HEK293 (cell line): Measurements from ENCODE around the gene NRP2.

ENCODE experiments used
- CTCF ChIA-PET: fragments of 350-600 bp; formaldehyde crosslinking; extraction: SDS; loops from one replicate; lab custom pipeline; 2021; ENCODE audit warnings: antibody characterized with exemption; lab: Yijun Ruan, JAX
- POLR2A ChIA-PET: fragments of 300-600 bp; formaldehyde crosslinking; extraction: SDS; loops from one replicate; lab custom pipeline; 2020; ENCODE audit warnings: antibody characterized with exemption, inconsistent platforms; lab: Yijun Ruan, JAX
- H3K27ac ChIP-seq: fragments of 200-500 bp; sonication (Bioruptor generic); 2 replicates; pipeline ENCODE4 v1.5.1; 2014; ENCODE audit warnings: low read depth, low read length, control low read depth, inconsistent platforms; ENCODE audit errors: extremely low read depth
- H3K36me3 ChIP-seq, 2 experiments: fragments of 200-500 bp in 1 of 2; sonication (Bioruptor generic) in 1 of 2; 1 replicate in 1 of 2; 2 replicates in 1 of 2; pipeline ENCODE4 v1.5.1; 2014 to 2017; ENCODE audit warnings: inconsistent platforms in 2 of 2, low read length in 2 of 2; ENCODE audit not compliant: control insufficient read depth in 2 of 2, insufficient read depth in 1 of 2
- H3K4me1 ChIP-seq: fragments of 200-500 bp; sonication (Bioruptor generic); 2 replicates; pipeline ENCODE4 v1.5.1; 2014; ENCODE audit warnings: mild to moderate bottlenecking, low read length, inconsistent platforms; ENCODE audit not compliant: control insufficient read depth, insufficient read depth
- H3K4me3 ChIP-seq: 2 replicates; pipeline ENCODE4 v1.5.1; 2011; ENCODE audit warnings: low read depth, mild to moderate bottlenecking, control low read depth, low read length, moderate library complexity
- H3K9me3 ChIP-seq: fragments of 200-500 bp; sonication (Bioruptor generic); 2 replicates; pipeline ENCODE4 v1.5.1; 2014; ENCODE audit warnings: low read depth, low read length, inconsistent platforms; ENCODE audit not compliant: control insufficient read depth, insufficient read depth
- HOXA7 ChIP-seq: sonication (generic); formaldehyde crosslinking; IDR thresholded peaks from 2 replicates; pipeline ENCODE4 v1.8.1; 2022; ENCODE audit warnings: missing genetic modification reagents, borderline replicate concordance
- MEIS1 ChIP-seq: sonication (generic); formaldehyde crosslinking; IDR thresholded peaks from 2 replicates; pipeline ENCODE4 v1.8.1; 2022; ENCODE audit warnings: missing genetic modification reagents, mild to moderate bottlenecking, borderline replicate concordance
- ZNF133 ChIP-seq: fragments of 450-650 bp; formaldehyde crosslinking; IDR thresholded peaks from 2 replicates; pipeline ENCODE4 v1.5.1; 2016; ENCODE audit warnings: missing biosample characterization, missing genetic modification characterization
- ZNF248 ChIP-seq: fragments of 450-650 bp; formaldehyde crosslinking; IDR thresholded peaks from 2 replicates; pipeline ENCODE4 v1.5.1; 2017; ENCODE audit warnings: missing biosample characterization, missing genetic modification characterization
- ZNF335 ChIP-seq: fragments of 450-650 bp; formaldehyde crosslinking; conservative IDR thresholded peaks from 2 replicates; pipeline ENCODE4 v1.5.1; 2016; ENCODE audit warnings: missing biosample characterization, missing genetic modification characterization
- ZNF473 ChIP-seq: fragments of 450-650 bp; formaldehyde crosslinking; IDR thresholded peaks from 2 replicates; pipeline ENCODE4 v1.5.1; 2017; ENCODE audit warnings: missing biosample characterization, missing genetic modification characterization
- ZNF510 ChIP-seq: fragments of 450-650 bp; formaldehyde crosslinking; IDR thresholded peaks from 2 replicates; pipeline ENCODE4 v1.5.1; 2018; ENCODE audit warnings: mild to moderate bottlenecking, missing genetic modification characterization, missing biosample characterization; ENCODE audit not compliant: insufficient replicate concordance
- ZNF555 ChIP-seq: fragments of 450-650 bp; formaldehyde crosslinking; conservative IDR thresholded peaks from 2 replicates; pipeline ENCODE4 v1.5.1; 2017; ENCODE audit warnings: missing biosample characterization, mild to moderate bottlenecking, missing genetic modification characterization, inconsistent platforms
- ZNF610 ChIP-seq: fragments of 450-650 bp; formaldehyde crosslinking; IDR thresholded peaks from 2 replicates; pipeline ENCODE4 v1.5.1; 2016; ENCODE audit warnings: missing biosample characterization, missing genetic modification characterization, borderline replicate concordance
- ZNF76 ChIP-seq: fragments of 450-650 bp; formaldehyde crosslinking; IDR thresholded peaks from 2 replicates; pipeline ENCODE4; 2016; ENCODE audit warnings: low read depth, missing biosample characterization, missing genetic modification characterization, borderline replicate concordance
- TF ChIP-seq, protein P1 (sequence below): fragments of 450-650 bp; formaldehyde crosslinking; conservative IDR thresholded peaks from 2 replicates; pipeline ENCODE4 v1.5.1; 2016; ENCODE audit warnings: low read depth, missing biosample characterization, missing genetic modification characterization
- TF ChIP-seq, protein P2 (sequence below): fragments of 450-650 bp; formaldehyde crosslinking; IDR thresholded peaks from 2 replicates; pipeline ENCODE4 v1.5.1; 2016; ENCODE audit warnings: missing biosample characterization, missing genetic modification characterization
- TF ChIP-seq, protein P3 (sequence below): fragments of 450-650 bp; formaldehyde crosslinking; IDR thresholded peaks from 2 replicates; pipeline ENCODE4 v1.5.1; 2016; ENCODE audit warnings: missing biosample characterization, missing genetic modification characterization

NRP2 gene

DNA sequence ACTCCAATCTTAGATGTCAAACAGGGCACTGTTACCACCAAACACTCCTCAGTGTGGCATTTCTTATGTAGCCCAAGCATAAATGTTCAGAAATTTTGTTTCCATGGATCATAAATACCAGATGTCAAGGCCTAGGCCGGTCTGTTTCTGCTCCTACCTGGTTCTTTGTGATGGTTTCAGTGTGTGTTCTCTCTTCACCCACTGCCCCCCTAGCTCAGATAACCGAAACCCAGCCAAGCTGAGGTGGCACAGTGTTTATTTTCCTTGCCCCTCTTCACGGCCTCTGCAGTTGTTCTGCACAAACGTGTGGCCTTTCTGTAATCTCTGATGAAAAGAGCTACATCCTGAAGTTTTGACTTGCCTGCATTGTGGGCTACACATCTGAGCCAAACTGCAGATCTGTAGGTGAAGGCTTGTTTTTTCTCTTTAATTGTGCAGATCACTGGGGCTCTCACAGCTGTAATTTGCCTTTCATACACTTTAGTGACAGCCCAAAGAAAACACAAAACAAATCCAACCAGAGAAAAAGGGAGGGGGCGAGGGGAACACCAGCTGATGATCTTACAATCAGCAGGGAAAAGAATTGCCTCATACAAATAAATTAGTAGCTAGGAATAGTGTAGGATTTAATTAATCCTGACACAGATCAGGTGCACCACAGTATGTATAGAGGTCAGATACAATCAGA is 99.1 kb downstream of the NRP2 start (continued):
- TF ChIP-seq, protein P1, sequence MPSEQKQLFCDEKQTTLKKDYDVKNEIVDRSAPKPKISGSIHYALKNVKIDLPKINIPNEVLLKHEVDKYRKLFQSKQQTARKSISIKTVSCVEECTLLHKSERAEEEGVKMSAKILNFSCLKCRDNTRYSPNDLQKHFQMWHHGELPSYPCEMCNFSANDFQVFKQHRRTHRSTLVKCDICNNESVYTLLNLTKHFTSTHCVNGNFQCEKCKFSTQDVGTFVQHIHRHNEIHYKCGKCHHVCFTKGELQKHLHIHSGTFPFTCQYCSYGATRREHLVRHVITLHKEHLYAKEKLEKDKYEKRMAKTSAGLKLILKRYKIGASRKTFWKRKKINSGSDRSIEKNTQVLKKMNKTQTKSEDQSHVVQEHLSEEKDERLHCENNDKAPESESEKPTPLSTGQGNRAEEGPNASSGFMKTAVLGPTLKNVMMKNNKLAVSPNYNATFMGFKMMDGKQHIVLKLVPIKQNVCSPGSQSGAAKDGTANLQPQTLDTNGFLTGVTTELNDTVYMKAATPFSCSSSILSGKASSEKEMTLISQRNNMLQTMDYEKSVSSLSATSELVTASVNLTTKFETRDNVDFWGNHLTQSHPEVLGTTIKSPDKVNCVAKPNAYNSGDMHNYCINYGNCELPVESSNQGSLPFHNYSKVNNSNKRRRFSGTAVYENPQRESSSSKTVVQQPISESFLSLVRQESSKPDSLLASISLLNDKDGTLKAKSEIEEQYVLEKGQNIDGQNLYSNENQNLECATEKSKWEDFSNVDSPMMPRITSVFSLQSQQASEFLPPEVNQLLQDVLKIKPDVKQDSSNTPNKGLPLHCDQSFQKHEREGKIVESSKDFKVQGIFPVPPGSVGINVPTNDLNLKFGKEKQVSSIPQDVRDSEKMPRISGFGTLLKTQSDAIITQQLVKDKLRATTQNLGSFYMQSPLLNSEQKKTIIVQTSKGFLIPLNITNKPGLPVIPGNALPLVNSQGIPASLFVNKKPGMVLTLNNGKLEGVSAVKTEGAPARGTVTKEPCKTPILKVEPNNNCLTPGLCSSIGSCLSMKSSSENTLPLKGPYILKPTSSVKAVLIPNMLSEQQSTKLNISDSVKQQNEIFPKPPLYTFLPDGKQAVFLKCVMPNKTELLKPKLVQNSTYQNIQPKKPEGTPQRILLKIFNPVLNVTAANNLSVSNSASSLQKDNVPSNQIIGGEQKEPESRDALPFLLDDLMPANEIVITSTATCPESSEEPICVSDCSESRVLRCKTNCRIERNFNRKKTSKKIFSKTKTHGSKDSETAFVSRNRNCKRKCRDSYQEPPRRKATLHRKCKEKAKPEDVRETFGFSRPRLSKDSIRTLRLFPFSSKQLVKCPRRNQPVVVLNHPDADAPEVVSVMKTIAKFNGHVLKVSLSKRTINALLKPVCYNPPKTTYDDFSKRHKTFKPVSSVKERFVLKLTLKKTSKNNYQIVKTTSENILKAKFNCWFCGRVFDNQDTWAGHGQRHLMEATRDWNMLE (tag by site-specific recombination), result no peak
- TF ChIP-seq, protein P2, sequence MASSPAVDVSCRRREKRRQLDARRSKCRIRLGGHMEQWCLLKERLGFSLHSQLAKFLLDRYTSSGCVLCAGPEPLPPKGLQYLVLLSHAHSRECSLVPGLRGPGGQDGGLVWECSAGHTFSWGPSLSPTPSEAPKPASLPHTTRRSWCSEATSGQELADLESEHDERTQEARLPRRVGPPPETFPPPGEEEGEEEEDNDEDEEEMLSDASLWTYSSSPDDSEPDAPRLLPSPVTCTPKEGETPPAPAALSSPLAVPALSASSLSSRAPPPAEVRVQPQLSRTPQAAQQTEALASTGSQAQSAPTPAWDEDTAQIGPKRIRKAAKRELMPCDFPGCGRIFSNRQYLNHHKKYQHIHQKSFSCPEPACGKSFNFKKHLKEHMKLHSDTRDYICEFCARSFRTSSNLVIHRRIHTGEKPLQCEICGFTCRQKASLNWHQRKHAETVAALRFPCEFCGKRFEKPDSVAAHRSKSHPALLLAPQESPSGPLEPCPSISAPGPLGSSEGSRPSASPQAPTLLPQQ (tag by site-specific recombination), result no peak
- no peak for TF ChIP-seq ZNF248 (tag by site-specific recombination)
- TF ChIP-seq HOXA7 (CRISPR knock-in tag), result no peak
- no peak for TF ChIP-seq ZNF76 (tag by site-specific recombination)
- TF ChIP-seq ZNF473, result no peak

DNA sequence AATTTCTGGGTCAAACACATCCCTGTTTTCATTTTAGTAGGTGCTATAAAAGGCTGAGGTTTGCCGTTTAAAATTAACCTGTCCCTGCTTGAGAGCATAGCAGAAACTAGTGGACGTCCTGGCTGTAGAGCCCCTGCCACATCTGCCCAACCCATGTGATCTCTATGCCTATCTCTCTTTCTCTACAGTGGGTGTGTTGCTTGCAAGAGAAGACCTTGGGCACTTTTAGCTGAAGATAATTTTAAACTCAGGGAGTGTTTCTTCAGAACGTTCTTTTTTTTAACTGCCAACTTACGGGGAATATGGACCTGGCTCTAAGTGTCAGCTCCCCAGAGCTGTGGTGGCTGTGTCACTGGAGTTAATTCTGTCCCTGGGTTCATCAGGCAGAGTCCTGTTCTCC is 100.6 kb downstream of the NRP2 start:
- Histone ChIP-seq H3K4me1 (no peaks in the 10 kb centered on the region), H3K4me3 (no peak overlapping the region), H3K36me3 (no peaks in the 10 kb centered on the region), H3K27ac (no peak overlapping the region), H3K9me3 (no peaks in the 10 kb centered on the region)
- TF ChIP-seq ZNF335 (tag by site-specific recombination) (no peak), MEIS1 (CRISPR knock-in tag) (no peak), ZNF610 (tag by site-specific recombination) (no peak), ZNF133 (no peak)
- POLR2A ChIA-PET, result no interaction called here
- CTCF ChIA-PET, result interaction anchor here (0.9 kb wide), 1 partner anchor 102 kb away, joined by 3 read pairs; no protein-coding TSS in a partner anchor

DNA sequence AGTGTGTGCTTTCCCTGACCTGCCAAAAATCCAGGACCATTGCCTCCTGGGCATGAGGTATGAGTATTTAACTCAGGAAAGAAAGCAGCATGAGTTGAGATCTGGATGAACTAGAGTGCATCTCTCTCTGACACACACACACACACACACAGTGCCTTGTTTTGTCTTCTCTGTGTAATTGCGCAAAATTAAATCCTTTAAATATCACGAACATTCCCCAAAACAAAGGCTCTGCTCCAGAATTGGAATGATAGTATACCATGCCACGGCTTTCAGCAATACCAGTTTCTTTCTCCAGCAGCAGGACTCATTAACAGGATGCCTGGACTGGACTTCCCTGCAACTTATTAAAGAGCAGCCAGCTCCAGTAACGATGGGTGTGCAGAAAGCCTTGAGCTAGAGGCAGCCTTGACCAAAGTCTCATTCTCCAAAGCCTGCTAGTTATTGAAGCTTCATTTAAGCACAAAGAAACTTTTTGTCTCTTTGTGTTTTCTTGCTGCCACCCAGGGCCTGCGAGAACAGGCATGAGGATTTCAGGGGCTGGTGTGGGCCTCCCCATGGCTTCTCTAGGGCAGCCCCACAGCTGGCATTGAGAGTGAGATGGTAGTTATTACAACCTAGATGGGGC is 101.7 kb downstream of the NRP2 start:
- no peak for TF ChIP-seq ZNF133
- no peak for TF ChIP-seq ZNF510 (tag by site-specific recombination)
- no peak for TF ChIP-seq ZNF555 (tag by site-specific recombination)
- TF ChIP-seq, protein P3, sequence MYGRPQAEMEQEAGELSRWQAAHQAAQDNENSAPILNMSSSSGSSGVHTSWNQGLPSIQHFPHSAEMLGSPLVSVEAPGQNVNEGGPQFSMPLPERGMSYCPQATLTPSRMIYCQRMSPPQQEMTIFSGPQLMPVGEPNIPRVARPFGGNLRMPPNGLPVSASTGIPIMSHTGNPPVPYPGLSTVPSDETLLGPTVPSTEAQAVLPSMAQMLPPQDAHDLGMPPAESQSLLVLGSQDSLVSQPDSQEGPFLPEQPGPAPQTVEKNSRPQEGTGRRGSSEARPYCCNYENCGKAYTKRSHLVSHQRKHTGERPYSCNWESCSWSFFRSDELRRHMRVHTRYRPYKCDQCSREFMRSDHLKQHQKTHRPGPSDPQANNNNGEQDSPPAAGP (tag by site-specific recombination), result no peak
- Histone ChIP-seq H3K4me3 (no peak overlapping the region), H3K36me3 (no peaks in the 10 kb centered on the region), H3K27ac (no peak overlapping the region), H3K4me1 (no peaks in the 10 kb centered on the region), H3K9me3 (no peaks in the 10 kb centered on the region)
- ChIA-PET POLR2A (no interaction called here), CTCF (interaction anchor here (0.6 kb wide), 1 partner anchor 152 kb away, joined by 3 read pairs; no protein-coding TSS in a partner anchor)
